Measurements from ENCODE around the gene TRAPPC10.
"Not testable (repeated sequence)": the region's sequence is repeated elsewhere in the genome, so short reads cannot be mapped to it uniquely, and the experiment has no call there.

Gene TRAPPC10

GRCh38 chr21:44098964-44099363 lies 86.9 kb downstream of the TRAPPC10 start:
- not testable (repeated sequence) for DNase-seq

GRCh38 chr21:44107026-44107501 lies 95.0 kb downstream of the TRAPPC10 start, which contains the start of gene PWP2:
TSS of gene PWP2 (plus strand) at chr21:44107399. CDS start at chr21:44107417, 18 bp downstream.
- peak; percentile 71 for DNase-seq

- not testable (repeated sequence) for DNase-seq
Observed at GRCh38 chr21:44107589-44107988, 95.5 kb downstream of the TRAPPC10 start.

GRCh38 chr21:44113702-44114371 lies 101.7 kb downstream of the TRAPPC10 start:
- DNase-seq, result peak; percentile 8

GRCh38 chr21:44122131-44122530 lies 110.0 kb downstream of the TRAPPC10 start:
- DNase-seq, result not testable (repeated sequence)

GRCh38 chr21:44127827-44128226 lies 115.7 kb downstream of the TRAPPC10 start:
- DNase-seq, result not testable (repeated sequence)

- not testable (repeated sequence) for DNase-seq
Observed at GRCh38 chr21:44133715-44134057, 121.6 kb downstream of the TRAPPC10 start.

- not testable (repeated sequence) for DNase-seq
Observed at GRCh38 chr21:44134732-44135131, 122.6 kb downstream of the TRAPPC10 start.

GRCh38 chr21:44138039-44138438 lies 125.9 kb downstream of the TRAPPC10 start:
- DNase-seq, result peak; percentile 62

- not testable (repeated sequence) for DNase-seq
Observed at GRCh38 chr21:44139787-44140551, 127.9 kb downstream of the TRAPPC10 start.

GRCh38 chr21:44140552-44140932 lies 128.4 kb downstream of the TRAPPC10 start:
- not testable (repeated sequence) for DNase-seq

- DNase-seq, result not testable (repeated sequence)
Observed at GRCh38 chr21:44142470-44142869, 130.4 kb downstream of the TRAPPC10 start.

- DNase-seq, result peak; percentile 52
Observed at GRCh38 chr21:44143380-44143779, 131.3 kb downstream of the TRAPPC10 start.

GRCh38 chr21:44143996-44144395 lies 131.9 kb downstream of the TRAPPC10 start:
- peak; percentile 19 for DNase-seq

GRCh38 chr21:44144784-44145602 lies 132.9 kb downstream of the TRAPPC10 start:
- DNase-seq, result not testable (repeated sequence)

GRCh38 chr21:44145616-44146015 lies 133.5 kb downstream of the TRAPPC10 start:
- DNase-seq, result not testable (repeated sequence)

GRCh38 chr21:44147108-44147507 lies 135.0 kb downstream of the TRAPPC10 start:
- DNase-seq, result not testable (repeated sequence)

- DNase-seq, result not testable (repeated sequence)
Observed at GRCh38 chr21:44150255-44150654, 138.1 kb downstream of the TRAPPC10 start.

GRCh38 chr21:44153214-44153888 lies 141.2 kb downstream of the TRAPPC10 start:
- DNase-seq, result not testable (repeated sequence)

- DNase-seq, result peak; percentile 40
Observed at GRCh38 chr21:44153889-44154228, 141.8 kb downstream of the TRAPPC10 start.

- DNase-seq, result not testable (repeated sequence)
Observed at GRCh38 chr21:44154816-44155230, 142.7 kb downstream of the TRAPPC10 start.

- DNase-seq, result not testable (repeated sequence)
Observed at GRCh38 chr21:44155231-44155993, 143.3 kb downstream of the TRAPPC10 start.

Measured in CD4-positive, alpha-beta T cell treated with Interleukin-21 for 1 hour (primary cell).